ENCODE data around the gene SRGAP1. TPM values are rescaled to one million over a fixed set of nuclear protein-coding genes. Genes with fewer than 3 reads are reported as not detected.
"Not testable (repeated sequence)": the region's sequence is repeated elsewhere in the genome, so short reads cannot be mapped to it uniquely, and the experiment has no call there.

SRGAP1 gene
- total RNA-seq, 1 donor from 2014 or later, result 9.7 TPM

- H3K27me3 Mint-ChIP-seq (ENCODE audit: low read depth), result no peaks in the 10 kb centered on the region
- H3K36me3 Mint-ChIP-seq, result peaks cover 38% of the 10 kb centered on the region
- no peak for DNase-seq (ENCODE audit: low spot score in 2 of 2, unreplicated experiment in 2 of 2)
- no peak overlapping the region for H3K4me3 Mint-ChIP-seq
- TF ChIP-seq CTCF (IDR thresholded peaks at IDR 0.05; ENCODE audit: unreplicated experiment), result no peak
- peaks cover 2% of the 10 kb centered on the region for H3K4me1 Mint-ChIP-seq
- H3K9me3 Mint-ChIP-seq, result peaks cover 8% of the 10 kb centered on the region
- no peak overlapping the region for H3K27ac Mint-ChIP-seq
These were observed 283.3 kb downstream of the SRGAP1 start for GRCh38 chr12:64127811-64128210.

GRCh38 chr12:64128366-64128765, 283.9 kb downstream of the SRGAP1 start:
- Mint-ChIP-seq H3K9me3 (peaks cover 11% of the 10 kb centered on the region), H3K4me3 (no peak overlapping the region), H3K27ac (no peak overlapping the region), H3K4me1 (peaks cover 2% of the 10 kb centered on the region), H3K36me3 (peaks cover 41% of the 10 kb centered on the region), H3K27me3 (ENCODE audit: low read depth) (no peaks in the 10 kb centered on the region)
- DNase-seq (ENCODE audit: low spot score in 2 of 2, unreplicated experiment in 2 of 2), result no peak
- no peak for TF ChIP-seq CTCF (IDR thresholded peaks at IDR 0.05; ENCODE audit: unreplicated experiment)

GRCh38 chr12:64130476-64130875, 286.0 kb downstream of the SRGAP1 start:
- DNase-seq (ENCODE audit: low spot score in 2 of 2, unreplicated experiment in 2 of 2); H3K4me3 Mint-ChIP-seq; H3K4me1 Mint-ChIP-seq; H3K27ac Mint-ChIP-seq; H3K27me3 Mint-ChIP-seq (ENCODE audit: low read depth): not testable (repeated sequence)
- Mint-ChIP-seq H3K36me3 (peaks cover 60% of the 10 kb centered on the region), H3K9me3 (peaks cover 29% of the 10 kb centered on the region)

GRCh38 chr12:64131456-64131855, 287.0 kb downstream of the SRGAP1 start:
- H3K4me3 Mint-ChIP-seq; H3K27me3 Mint-ChIP-seq (ENCODE audit: low read depth); DNase-seq (ENCODE audit: low spot score in 2 of 2, unreplicated experiment in 2 of 2); H3K27ac Mint-ChIP-seq; H3K4me1 Mint-ChIP-seq: not testable (repeated sequence)
- peaks cover 65% of the 10 kb centered on the region for H3K36me3 Mint-ChIP-seq
- peaks cover 34% of the 10 kb centered on the region for H3K9me3 Mint-ChIP-seq

GRCh38 chr12:64132672-64133071, 288.2 kb downstream of the SRGAP1 start:
- not testable (repeated sequence) for H3K27me3 Mint-ChIP-seq (ENCODE audit: low read depth); DNase-seq (ENCODE audit: low spot score in 2 of 2, unreplicated experiment in 2 of 2); H3K27ac Mint-ChIP-seq; H3K4me1 Mint-ChIP-seq; H3K4me3 Mint-ChIP-seq
- Mint-ChIP-seq H3K9me3 (peaks cover 34% of the 10 kb centered on the region), H3K36me3 (peaks cover 66% of the 10 kb centered on the region)

- Mint-ChIP-seq H3K27ac (no peak overlapping the region), H3K27me3 (ENCODE audit: low read depth) (no peaks in the 10 kb centered on the region), H3K36me3 (peaks cover 40% of the 10 kb centered on the region), H3K9me3 (peaks cover 26% of the 10 kb centered on the region), H3K4me3 (no peak overlapping the region), H3K4me1 (no peaks in the 10 kb centered on the region)
- no peak for DNase-seq (ENCODE audit: low spot score in 2 of 2, unreplicated experiment in 2 of 2)
- no peak for TF ChIP-seq CTCF (IDR thresholded peaks at IDR 0.05; ENCODE audit: unreplicated experiment)
These were observed 292.6 kb downstream of the SRGAP1 start for GRCh38 chr12:64137117-64137516.

GRCh38 chr12:64139021-64139420, 294.5 kb downstream of the SRGAP1 start:
- no peak for TF ChIP-seq CTCF (IDR thresholded peaks at IDR 0.05; ENCODE audit: unreplicated experiment)
- peaks cover 17% of the 10 kb centered on the region for H3K9me3 Mint-ChIP-seq
- DNase-seq (ENCODE audit: low spot score in 2 of 2, unreplicated experiment in 2 of 2), result no peak
- H3K27ac Mint-ChIP-seq, result no peak overlapping the region
- no peaks in the 10 kb centered on the region for H3K27me3 Mint-ChIP-seq (ENCODE audit: low read depth)
- no peaks in the 10 kb centered on the region for H3K4me1 Mint-ChIP-seq
- peaks cover 37% of the 10 kb centered on the region for H3K36me3 Mint-ChIP-seq
- H3K4me3 Mint-ChIP-seq, result no peak overlapping the region

Data from mesothelial cell of epicardium (in vitro differentiated cells).